HG03039 (cell line): Measurements from ENCODE around the gene ENTPD2.

ENCODE experiments used
- ATAC-seq: cut with Tn5 transposase; IDR thresholded peaks from one replicate; pipeline ENCODE4 v1.9.1; 2021; ENCODE audit warnings: mild to moderate bottlenecking, moderate library complexity; ENCODE audit not compliant: unreplicated experiment

Gene ENTPD2

DNA sequence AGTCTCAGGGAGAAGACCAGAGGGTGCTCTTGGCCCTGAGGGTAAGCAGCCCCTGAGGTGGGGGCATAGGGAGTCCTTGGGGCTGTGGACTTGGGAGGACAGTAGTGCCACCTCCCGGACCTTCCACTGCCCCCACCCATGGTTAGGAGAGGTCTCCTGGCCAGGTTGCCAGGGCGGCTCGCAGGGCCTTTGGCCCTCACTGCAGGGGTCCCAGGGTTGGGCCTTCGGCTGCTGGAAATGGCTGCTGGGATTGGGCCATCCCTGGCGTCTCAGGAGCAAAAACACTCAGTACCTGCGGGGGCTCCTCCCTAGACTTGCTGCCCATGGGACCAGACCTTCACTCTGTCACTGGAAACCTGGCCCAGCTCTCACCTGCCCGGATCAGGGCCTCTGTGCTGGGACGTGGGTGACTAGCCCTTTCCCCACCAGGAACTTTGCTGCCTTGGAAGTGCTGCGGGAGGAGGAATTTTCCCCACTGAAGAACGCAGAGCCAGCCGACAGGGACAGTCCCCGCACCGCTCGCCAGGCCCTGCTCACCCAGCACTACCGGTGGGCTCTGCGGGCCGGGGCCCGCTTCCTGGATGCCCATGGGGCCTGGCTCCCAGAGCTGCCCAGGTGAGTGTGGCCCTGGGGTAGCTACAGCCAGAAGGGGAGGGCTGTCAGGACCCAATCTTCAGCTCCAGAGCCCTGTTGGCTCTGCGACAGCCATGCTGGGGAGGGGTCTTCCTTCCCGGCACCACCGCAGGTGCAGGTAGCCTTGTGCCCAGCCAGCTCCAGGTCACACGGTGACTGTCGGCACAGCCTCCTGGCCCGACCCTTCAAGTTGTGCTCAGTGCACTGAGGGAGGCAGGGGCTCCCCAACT is 26.6 kb upstream of the ENTPD2 start:
- no peak for ATAC-seq

DNA sequence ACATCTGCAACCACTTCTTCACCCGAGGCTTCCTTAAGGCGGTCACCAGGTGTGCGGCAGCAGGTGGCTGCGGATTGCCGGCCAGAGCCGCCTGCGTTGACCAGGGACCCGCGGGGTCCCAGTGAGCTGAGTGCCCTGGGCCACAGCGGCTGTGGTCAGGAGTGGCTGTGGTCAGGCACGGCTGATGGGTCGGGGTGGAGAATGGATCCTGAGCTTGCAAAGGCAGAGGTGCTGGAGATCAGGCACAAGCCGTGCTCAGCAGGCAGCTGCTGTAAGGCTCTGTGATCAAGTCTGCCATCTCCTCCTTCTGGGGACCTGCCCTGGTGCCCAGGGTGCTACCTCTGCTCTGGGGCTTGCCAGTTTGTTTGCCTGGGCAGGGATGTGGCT is 25.5 kb upstream of the ENTPD2 start:
- no peak for ATAC-seq

DNA sequence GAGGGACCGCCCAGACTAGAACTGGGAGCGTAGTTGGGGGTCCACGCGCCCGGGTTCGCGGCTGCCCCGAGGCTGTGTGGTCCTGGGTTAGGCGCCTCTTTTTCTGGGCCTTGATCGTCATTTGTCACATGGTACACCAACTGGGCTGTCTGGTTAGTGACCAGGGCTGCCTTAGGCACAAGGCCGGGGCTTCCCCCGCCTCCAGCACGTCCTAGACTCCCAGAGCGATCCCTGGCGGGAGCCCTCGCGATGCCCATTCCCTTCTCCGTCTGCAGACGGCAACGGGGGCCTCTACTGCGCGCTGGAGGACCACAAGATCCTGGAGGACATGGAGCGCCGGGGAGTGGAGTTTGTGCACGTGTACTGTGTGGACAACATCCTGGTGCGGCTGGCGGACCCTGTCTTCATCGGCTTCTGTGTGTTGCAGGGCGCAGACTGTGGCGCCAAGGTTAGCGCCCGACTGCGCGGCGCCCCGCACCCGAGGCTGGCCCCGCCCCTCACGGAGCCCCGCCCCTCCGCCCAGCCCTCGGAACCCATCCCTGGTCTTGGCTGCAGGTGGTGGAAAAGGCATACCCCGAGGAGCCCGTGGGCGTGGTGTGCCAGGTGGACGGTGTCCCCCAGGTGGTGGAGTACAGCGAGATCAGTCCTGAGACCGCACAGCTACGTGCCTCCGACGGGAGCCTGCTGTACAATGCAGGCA is 25.0 kb upstream of the ENTPD2 start:
- ATAC-seq = no peak

DNA sequence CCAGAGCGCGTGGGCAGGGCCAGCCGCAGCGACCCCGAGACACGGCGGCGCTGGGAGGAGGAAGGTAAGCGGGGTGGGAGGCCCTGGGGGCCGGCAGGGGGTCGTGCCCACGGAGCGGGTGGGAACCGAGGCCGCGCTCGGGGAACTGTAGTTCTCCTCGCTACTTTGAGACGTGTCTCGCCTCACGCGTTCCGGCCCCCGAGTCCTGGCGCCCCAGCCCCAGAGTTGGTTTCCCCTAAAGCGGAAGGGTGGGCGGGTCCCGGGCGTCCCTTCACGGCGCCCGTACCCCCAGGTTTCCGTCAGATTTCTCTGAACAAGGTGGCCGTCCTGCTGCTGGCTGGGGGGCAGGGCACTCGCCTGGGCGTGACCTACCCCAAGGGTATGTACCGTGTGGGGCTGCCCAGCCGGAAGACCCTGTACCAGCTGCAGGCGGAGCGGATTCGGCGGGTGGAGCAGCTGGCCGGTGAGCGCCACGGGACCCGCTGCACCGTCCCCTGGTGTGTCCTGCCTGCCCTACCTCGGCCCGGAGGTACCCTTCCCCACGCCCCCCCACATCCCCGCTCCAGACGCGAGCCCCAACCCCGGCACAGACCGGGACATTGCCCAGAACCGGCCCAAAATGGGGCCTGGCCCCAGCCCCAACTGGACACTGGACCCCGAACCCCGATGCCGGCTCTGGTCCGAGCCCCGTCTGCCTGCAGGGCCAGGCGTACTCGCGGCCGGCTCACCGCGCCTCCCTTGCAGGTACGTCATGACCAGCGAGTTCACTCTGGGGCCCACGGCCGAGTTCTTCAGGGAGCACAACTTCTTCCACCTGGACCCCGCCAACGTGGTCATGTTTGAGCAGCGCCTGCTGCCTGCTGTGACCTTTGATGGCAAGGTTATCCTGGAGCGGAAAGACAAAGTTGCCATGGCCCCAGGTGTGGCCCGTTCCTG is 24.2 kb upstream of the ENTPD2 start:
- ATAC-seq = no peak

DNA sequence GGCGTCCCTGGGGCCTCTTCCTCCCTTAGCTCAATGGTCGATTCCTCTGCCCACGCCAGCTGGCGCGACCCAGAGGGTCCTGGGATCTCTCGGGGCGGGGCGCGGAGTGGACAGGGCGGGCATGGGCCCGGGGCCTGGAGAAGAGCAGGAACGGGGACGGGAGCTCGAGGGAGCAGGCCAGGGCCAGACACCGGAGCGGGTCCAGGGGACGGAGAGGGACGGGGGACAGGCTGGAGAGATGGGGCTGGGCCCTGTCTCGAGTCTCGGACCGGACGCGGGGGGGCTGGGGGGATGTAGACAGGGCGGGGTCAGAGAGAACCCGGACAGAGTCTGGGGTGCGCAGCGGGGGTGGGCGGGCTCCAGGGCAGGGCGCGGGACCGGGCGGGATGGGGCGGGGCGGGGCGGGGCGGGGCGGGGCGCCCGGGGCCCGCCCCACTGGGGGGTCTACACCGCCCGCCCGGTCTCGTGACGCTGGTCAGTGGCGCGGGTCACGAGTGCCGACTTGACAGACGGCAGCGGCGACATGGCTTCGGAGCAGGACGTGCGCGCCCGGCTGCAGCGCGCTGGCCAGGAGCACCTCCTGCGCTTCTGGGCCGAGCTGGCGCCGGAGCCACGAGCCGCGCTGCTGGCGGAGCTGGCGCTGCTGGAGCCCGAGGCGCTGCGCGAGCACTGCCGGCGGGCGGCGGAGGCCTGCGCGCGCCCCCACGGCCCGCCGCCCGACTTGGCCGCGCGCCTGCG is 23.3 kb upstream of the ENTPD2 start, which contains the start of gene UAP1L1:
UAP1L1 (plus strand) TSS at position 508 of the 738 bp plus-strand sequence; CDS start at position 524, 16 bp downstream.
- ATAC-seq = peak; percentile 37

DNA sequence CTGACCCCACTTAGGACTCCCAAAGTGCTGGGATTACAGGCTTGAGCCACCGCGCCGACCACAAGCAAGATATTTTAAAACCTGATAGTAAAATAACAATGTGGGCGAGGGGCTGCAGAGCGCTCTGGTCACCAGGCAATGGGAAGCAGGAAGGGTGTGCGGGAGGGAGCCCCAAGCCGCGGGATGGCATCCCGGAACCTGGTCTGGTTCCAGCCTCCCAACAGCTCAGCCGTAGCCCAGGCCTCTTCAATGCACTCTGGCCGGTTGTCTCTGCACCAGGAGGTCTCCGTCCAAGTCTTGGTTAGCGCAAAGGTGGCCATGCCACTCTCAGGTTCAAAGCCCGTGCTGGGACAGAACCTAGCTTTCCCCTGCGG is 22.8 kb upstream of the ENTPD2 start:
- no peak for ATAC-seq

DNA sequence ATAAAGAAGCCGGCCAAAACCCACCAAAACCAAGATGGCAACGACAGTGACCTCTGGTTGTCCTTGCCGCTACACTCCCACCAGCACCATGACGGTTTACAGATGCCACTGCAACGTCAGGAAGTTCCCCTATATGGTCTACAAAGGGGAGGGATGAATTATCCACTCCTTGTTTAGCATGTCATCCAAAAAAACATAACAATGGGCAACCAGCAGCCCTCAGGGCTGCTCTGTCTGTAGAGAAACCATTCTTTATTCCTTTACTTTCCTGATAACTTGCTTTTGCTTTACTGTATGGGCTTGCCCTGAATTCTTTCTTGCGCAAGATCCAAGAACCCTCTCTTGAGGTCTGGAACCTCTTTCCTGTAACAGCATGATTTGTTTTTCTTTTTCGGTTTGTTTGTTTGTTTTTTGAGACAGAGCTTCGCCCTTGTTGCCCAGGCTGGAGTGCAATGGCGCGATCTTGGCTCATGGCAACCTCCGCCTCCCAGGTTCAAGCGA is 21.5 kb upstream of the ENTPD2 start:
- no peak for ATAC-seq

DNA sequence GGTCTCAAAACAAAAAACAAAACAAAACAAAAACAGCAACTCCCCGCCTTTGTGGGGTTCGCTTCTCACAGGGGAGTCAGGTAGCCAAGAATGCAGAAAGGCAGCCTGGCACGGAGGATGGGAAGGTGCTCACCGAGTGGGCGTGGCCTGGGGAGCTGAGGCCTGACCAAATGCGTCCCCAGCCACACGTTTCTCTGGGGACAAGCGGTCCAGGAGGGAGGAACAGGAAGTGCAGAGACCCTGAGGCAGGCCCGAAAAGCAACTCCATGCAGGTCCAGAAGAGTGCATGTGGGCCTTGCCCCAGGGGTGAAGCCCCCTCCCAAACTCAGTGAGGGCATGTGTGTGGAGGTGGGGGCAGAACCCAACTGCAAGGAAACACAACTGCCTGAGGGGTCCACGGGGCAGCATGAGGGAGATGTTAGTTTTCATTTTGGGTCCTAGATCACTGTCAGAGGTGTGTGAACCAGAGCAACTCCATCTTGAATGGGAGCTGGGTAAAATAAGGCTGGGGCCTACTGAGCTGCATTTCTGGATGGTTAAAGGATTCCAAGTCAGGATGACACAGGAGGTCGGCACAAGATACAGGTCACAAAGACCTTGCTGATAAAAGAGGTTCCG is 20.9 kb upstream of the ENTPD2 start:
- no peak for ATAC-seq

DNA sequence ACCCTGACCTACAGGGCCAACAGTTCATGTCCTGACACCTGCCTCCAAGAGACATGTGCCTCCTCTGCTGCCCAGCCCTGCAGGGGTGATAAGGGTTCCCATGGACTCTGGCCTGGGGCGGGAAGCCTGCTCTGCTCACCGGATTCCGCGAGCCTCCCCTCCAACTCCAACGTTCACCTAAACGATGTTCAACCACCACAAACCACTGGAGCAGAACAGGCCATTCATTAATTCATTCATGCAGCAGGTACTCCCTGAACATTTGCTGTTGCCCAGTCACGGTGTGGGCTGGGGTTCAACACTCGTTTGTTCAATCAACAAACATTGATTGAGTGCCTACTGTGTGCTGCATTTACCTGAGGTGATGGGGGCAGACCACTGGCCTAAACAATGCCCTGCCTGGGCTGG is 20.1 kb upstream of the ENTPD2 start:
- ATAC-seq = no peak

DNA sequence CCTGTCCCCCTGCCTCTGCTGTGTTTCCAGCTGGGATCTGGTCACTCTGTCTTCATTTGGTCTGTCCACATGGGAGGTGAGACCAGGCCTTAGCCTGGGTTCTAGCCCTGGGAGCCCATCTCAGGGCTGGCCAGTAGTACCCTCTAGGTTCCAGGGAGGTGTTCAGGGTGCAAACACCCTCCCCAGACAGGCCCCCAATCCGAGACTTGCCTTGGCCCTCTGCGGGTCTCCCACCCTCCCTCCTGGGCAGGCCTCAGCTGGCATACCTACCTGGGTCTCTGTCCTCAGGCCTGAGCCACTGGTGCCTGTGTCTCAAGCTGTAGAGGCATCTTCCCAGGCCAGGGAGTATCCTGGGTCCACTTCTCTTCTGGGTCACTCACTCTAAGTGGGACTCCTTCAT is 17.4 kb upstream of the ENTPD2 start:
- no peak for ATAC-seq

DNA sequence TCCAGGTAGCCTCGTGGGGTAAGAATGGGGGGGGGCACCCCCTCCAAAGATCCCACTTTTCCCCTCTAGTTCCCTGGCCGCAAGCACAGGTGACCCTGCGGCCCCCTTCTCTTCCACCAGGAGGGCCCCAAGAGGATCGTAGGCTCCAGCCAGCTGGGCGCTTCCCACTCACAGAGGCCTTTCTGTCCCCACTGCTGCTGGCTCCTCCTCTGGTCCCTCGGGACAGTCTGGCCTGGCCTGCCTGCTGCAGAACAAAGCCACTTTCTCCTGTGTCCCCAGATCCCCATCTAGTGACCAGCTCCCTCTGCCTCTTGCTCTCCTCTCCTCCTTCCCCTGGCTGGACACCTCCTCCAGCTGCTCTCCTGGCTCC is 17.0 kb upstream of the ENTPD2 start:
- no peak for ATAC-seq

DNA sequence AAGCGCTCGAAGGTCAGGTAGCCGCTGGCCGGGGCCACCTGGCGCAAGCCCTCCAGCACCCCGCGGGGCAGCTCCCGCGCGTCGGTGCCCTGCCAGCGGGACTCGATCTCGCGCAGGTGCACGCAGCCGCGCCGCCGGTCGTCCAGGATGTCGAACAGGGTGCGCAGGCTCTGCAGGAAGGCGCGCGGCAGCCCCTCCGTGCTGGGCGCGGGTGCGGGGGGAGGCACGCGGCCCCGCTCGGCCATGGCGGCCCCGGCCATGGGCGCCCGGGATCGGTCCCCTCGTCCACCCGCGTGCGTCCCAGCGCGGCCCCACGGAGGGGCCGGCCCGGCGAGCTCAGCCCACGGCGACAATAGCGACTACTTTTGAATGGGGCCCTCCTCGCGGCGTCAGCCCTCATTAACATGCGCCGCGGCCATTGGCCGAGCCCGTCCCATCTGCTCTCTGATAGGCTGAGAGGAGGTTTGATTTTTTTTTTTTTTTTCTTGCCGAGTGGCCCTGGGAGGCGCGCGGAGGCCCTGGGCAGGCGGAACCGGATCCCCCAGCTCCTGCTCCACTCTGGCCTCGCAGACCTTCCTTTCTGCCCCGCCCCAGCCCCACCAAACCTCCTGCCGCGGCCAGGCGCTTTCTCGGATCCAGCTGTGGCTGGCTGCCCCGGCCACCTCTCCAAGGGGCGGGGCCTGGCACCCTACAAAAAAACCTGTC is 16.5 kb upstream of the ENTPD2 start, which contains the start of gene SAPCD2:
SAPCD2 (minus strand) TSS at position 357 of the 705 bp plus-strand sequence; CDS start at position 260, 97 bp downstream.
- peak; percentile 67 for ATAC-seq

DNA sequence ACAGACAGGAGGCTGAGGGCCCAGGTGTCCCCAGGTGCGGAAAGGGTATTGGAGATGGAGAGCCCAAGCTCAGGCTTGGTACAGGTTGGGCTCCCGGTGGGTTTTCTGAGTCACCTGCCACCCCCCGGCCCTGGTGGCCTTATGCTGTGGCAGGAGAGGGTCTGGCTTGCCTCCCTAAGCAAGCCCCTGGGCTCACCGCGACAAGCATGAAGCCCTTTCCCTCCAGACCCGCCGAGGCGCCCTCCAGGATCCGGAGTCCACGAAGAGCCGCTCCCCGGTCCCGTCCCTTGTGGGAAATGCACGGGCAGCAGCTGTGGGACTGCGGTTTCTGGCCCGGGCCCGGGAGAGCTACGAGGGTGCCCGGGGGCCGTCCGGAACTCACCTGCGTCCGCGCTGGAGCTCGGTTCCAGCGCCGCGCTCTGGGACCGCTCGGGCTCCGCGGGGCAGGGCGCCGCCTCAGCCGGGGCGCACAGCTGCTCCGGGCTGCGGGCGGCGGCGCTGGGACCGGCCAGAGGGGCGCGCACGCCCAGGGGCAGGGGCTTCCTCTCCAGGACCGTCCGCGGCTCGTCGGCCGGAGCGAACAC is 15.7 kb upstream of the ENTPD2 start:
- no peak for ATAC-seq

DNA sequence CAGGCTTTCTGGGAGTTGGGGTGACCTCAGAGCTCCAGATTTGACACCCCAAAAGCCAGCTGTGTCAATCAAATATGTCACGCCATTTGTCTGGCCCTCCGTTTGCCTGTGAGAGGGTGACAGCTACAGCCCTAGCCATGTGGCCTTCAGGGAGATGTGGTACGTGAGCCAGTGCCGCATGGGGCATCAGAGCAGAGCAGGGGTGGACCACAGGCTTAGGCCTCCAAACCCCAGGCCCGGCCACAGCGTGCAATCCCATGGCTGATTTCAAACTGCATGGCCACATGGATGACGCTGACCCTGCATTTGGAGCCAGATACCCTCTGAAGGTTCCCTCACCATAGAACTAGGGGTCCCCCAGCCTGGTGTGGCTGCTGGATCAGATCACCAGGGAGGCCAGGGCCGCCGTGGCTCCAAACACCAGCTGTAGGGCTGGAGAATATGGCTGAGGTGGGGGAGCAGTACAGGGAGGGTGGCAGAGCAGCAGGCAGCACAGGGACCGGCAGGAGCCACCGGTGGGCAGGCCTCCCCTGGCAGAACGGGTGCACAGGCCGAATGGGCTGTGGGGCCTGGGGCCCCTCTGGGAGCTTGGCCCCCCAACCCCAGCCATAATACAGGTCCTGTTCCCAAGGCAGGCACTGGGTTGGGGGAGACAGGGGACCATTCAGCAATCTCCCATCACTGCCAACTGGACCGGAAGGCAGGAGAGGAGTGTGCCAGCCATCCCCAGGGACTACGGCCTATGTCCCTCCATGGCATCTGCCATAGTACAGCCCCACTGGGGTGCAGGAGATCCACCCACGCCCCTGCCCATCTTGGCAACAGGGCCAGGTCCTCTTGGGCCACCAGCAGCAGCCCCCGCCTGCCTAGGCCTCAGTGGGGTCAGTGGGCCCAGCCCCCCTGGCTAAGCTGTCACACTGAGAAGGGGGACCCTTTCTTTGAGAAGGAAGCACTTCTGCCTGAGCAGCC is 15.0 kb upstream of the ENTPD2 start:
- no peak for ATAC-seq

DNA sequence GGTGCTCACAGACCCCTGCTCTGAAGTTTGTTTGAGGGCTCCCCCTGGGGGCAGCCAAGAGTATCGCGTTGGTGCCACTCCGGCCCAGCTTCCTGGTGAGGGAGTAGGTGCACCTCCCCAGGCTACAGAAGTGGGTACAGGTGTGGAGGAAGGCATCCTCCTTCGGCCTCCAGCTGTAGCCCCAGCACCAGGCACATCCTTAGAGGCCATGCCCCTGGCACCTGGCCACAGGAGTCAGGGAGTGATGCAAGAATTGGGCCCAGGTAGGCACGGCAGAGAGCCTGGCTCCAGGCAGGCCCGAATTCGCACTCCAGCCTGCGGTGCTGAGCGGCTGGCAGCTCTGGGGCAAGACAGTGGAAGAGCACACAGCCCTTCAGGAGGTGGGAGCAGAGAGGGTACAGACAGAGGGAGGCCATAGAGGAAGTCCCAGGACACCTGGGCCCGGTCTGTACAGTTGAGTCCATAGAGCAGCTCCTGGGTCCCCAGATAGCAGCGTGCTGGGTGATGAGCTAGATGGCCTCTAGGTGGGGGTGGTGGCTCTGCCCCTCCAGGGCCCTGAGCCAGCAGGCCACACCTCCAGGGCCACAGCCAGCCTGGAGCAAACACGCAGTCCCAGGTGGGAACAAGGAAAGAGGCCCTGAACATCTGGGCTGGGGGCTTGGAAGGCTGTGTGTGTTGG is 14.1 kb upstream of the ENTPD2 start:
- no peak for ATAC-seq

DNA sequence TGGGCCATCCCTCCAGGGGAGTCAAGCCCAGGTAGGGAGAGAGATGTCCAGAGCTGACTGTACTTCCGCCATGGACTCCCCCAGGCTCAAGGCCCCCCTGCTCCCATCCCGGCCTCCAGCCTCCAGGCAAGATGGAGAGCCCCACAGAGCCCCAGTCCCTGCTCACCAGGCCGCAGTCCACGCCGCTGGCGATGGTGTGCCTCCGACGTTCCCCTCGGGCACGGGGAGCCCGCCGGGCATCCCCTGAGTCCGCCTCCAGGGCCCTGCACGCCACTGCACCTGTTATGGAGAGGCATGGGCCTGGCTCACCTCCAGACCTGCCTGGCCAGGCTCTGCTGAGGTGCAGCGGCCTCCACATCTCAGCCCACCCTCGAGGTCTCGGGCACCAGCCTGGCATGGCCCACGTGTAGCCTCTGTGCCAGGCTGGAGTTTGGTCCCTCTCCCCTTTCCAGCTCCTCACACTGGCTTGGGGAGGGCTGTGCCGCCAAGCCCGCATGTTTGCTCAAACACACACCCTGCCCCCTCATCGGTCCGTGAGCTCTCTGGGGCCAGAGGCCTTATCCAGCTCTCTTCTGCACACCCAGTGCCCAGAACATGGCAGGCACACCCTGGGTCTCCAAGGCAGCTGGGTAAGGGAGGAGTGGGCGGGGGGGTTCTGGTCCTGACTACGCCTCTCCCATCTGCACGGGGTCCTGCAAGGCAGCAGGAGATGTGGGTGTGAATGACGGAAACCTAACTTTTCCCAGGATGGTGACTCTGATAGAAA is 12.4 kb upstream of the ENTPD2 start:
- no peak for ATAC-seq
